Measurements from ENCODE around the gene NOX3.

The NOX3 gene

GRCh38 chr6:155429321-155429893 is 26.2 kb downstream of the NOX3 start:
- no peak for DNase-seq

GRCh38 chr6:155426408-155426945 is 29.2 kb downstream of the NOX3 start:
- no peak for DNase-seq

GRCh38 chr6:155424181-155424580 is 31.5 kb downstream of the NOX3 start:
- no peak for DNase-seq

- no peak for DNase-seq
These were observed 33.0 kb downstream of the NOX3 start for GRCh38 chr6:155422635-155423034.

- DNase-seq: no peak
These were observed 35.1 kb downstream of the NOX3 start for GRCh38 chr6:155420492-155420891.

- no peak for DNase-seq
These were observed 36.5 kb downstream of the NOX3 start for GRCh38 chr6:155419161-155419560.

GRCh38 chr6:155418017-155418761 is 37.5 kb downstream of the NOX3 start:
- DNase-seq: peak; percentile 74

- DNase-seq: no peak
These were observed 38.2 kb downstream of the NOX3 start for GRCh38 chr6:155417454-155417853.

- DNase-seq: no peak
These were observed 39.7 kb downstream of the NOX3 start for GRCh38 chr6:155415953-155416352.

GRCh38 chr6:155414049-155414448 is 41.6 kb downstream of the NOX3 start:
- no peak for DNase-seq

- no peak for DNase-seq
These were observed 43.3 kb downstream of the NOX3 start for GRCh38 chr6:155412335-155412734.

- DNase-seq: no peak
These were observed 44.2 kb downstream of the NOX3 start for GRCh38 chr6:155411154-155412052.

- DNase-seq: no peak
These were observed 46.2 kb downstream of the NOX3 start for GRCh38 chr6:155409391-155409790.

GRCh38 chr6:155408981-155409380 is 46.7 kb downstream of the NOX3 start:
- no peak for DNase-seq

GRCh38 chr6:155408231-155408630 is 47.4 kb downstream of the NOX3 start:
- no peak for DNase-seq

GRCh38 chr6:155406801-155407200 is 48.8 kb downstream of the NOX3 start:
- DNase-seq: no peak

- DNase-seq: no peak
These were observed 50.7 kb downstream of the NOX3 start for GRCh38 chr6:155404937-155405336.

GRCh38 chr6:155402656-155403304 is 52.9 kb downstream of the NOX3 start:
- DNase-seq: no peak

GRCh38 chr6:155400654-155400965 is 55.0 kb downstream of the NOX3 start:
- no peak for DNase-seq

GRCh38 chr6:155399745-155400653 is 55.6 kb downstream of the NOX3 start:
- DNase-seq: no peak

GRCh38 chr6:155399062-155399744 is 56.4 kb downstream of the NOX3 start:
- no peak for DNase-seq
